Measurements from ENCODE around the gene CHMP4A.
A peak's percentile ranks its signal among the peaks of the same experiment; 100 is the strongest.
"Not testable (repeated sequence)": the region's sequence is repeated elsewhere in the genome, so short reads cannot be mapped to it uniquely, and the experiment has no call there.

Gene CHMP4A

GRCh38 chr14:24226473-24226872 lies 13.2 kb upstream of the CHMP4A start:
- no peak for DNase-seq (ENCODE audit: low read depth in 2 of 2, low spot score in 1 of 2)

DNA sequence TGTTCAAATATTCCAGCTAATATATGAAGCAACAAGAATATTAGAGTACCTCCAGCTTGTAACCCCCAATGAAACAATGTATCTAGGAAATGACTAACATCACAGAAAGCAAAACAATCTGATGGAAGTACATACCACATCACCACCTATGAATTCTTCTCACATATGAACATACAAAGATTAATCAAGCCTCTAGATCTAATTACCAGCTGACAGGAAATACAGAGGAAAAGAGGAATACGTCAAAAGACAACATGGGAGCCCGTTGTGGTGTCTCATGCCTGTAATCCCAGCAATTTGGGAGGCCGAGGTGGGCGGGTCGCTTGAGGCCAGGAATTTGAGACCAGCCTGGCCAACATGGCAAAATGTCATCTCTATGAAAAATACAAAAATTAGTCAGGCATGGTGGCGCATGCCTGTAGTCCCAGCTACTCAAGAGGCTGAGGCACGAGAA lies 11.4 kb upstream of the CHMP4A start:
- no peak for DNase-seq (ENCODE audit: low read depth in 2 of 2, low spot score in 1 of 2)

DNA sequence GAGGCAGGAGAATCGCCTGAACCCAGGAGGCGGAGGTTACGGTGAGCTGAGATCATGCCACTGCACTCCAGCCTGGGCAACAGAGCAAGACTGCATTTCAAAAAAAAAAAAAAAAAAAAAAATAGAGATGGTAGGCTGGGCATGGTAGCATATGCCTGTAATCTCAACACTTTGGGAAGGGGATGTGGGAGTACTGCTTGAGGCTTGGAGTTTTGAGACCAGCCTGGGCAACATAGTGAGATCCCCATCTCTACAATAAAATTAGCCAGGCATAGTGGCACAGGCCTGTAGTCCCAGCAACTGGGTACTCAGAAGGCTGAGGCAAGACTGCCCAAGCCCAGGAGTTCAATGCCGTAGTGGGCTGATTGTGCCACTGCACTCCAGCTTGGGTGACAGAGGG lies 9.7 kb upstream of the CHMP4A start:
- DNase-seq (ENCODE audit: low read depth in 2 of 2, low spot score in 1 of 2): not testable (repeated sequence)

- DNase-seq (ENCODE audit: low read depth in 2 of 2, low spot score in 1 of 2): no peak
These were observed 6.2 kb upstream of the CHMP4A start for GRCh38 chr14:24219521-24219920.

DNA sequence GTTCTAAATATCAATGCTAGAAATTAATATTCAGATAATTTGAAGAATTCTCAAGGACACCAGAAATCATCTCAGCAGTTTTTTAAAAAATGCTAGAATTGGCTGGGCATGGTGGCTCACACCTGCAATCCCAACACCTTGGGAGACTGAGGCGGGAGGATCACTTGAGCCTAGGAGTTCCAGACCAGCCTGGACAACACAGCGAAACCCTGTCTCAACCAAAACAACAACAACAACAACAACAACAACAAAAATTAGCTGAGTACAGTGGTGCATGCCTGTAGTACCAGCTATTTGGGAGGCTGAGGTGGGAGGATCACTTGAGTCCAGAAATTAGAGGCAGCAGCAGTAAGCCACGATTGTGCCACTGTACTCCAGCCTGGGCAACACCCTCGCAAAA lies 5.8 kb upstream of the CHMP4A start:
- no peak for DNase-seq (ENCODE audit: low read depth in 2 of 2, low spot score in 1 of 2)

GRCh38 chr14:24216876-24217275 lies 3.6 kb upstream of the CHMP4A start:
- not testable (repeated sequence) for DNase-seq (ENCODE audit: low read depth in 2 of 2, low spot score in 1 of 2)

DNA sequence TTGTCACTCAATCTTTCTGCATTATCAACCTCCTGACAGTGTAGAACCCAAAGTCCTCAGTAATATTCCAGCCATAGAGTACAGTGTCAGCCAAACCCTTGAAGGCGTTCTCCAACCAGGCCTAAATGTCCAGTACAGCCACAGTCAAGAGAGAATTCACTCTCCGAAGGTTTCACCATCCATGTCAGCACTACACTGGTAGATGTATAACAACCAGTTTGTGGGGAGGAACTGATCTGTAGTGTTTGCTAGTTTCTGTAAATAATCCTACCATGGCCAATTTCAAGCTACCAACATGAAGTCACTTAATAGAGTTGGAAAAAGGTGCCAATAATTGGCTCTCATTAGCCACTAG lies 3.0 kb upstream of the CHMP4A start:
- DNase-seq (ENCODE audit: low read depth in 2 of 2, low spot score in 1 of 2): no peak

GRCh38 chr14:24215495-24216344 lies 2.4 kb upstream of the CHMP4A start, which contains the start of gene MDP1:
TSS of gene MDP1 (minus strand) at chr14:24216066. CDS start at chr14:24215955, 111 bp downstream.
- DNase-seq (ENCODE audit: low read depth in 2 of 2, low spot score in 1 of 2): peak; percentile 55 to 69

- DNase-seq (ENCODE audit: low read depth in 2 of 2, low spot score in 1 of 2): no peak
These were observed 776 bp upstream of the CHMP4A start for GRCh38 chr14:24213866-24214662.

DNA sequence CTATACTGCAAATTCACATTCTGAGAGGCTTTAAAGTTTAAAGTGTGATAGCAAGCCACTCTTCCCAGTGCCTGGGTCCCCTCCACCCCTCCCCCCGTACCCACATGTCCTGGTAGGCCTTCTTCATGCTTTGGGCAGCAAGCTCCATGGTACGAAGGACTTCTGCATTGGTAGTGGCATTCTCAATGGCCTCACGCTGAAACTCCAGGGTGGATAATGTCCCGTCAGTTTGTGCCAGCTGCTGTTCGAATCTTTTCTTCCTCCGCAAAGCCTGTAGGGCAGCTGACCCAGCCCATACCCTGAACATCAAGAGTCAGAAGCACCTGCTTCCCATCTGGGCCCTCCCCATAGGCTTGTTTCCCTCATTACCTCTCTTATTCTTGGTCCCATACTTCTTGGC lies 2.0 kb downstream of the CHMP4A start:
- DNase-seq (ENCODE audit: low read depth in 2 of 2, low spot score in 1 of 2): no peak

- DNase-seq (ENCODE audit: low read depth in 2 of 2, low spot score in 1 of 2): no peak
These were observed 5.7 kb downstream of the CHMP4A start for GRCh38 chr14:24207625-24208024.

DNA sequence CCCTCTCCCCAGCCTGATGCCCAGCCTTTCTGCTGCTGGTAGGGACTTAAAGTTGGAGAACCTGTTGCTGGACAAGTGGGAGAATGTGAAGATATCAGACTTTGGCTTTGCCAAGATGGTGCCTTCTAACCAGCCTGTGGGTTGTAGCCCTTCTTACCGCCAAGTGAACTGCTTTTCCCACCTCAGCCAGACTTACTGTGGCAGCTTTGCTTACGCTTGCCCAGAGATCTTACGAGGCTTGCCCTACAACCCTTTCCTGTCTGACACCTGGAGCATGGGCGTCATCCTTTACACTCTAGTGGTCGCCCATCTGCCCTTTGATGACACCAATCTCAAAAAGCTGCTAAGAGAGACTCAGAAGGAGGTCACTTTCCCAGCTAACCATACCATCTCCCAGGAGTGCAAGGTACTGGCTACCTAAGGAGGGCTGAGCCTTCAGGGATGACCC lies 6.2 kb downstream of the CHMP4A start:
- DNase-seq (ENCODE audit: low read depth in 2 of 2, low spot score in 1 of 2): no peak

GRCh38 chr14:24206260-24207103 lies 6.8 kb downstream of the CHMP4A start:
- no peak for DNase-seq (ENCODE audit: low read depth in 2 of 2, low spot score in 1 of 2)

- no peak for DNase-seq (ENCODE audit: low read depth in 2 of 2, low spot score in 1 of 2)
These were observed 8.8 kb downstream of the CHMP4A start for GRCh38 chr14:24204163-24205146.

- DNase-seq (ENCODE audit: low read depth in 2 of 2, low spot score in 1 of 2): not testable (repeated sequence)
These were observed 9.9 kb downstream of the CHMP4A start for GRCh38 chr14:24203249-24203886.

DNA sequence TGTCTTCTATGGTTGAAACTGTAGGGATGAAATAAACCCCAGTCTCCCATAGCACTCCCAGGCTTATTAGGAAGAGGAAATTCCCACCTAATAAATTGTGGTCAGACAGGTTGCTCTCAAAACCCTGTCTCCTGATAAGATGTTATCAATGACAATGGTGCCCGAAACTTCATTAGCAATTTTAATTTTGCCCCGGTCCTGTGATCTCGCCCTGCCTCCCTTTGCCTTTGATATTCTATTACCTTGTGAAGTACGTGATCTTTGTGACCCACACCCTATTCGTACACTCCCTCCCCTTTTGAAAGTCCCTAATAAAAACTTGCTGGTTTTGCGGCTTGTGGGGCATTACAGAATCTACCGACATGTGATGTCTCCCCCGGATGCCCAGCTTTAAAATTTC lies 10.8 kb downstream of the CHMP4A start:
- not testable (repeated sequence) for DNase-seq (ENCODE audit: low read depth in 2 of 2, low spot score in 1 of 2)

- no peak for DNase-seq (ENCODE audit: low read depth in 2 of 2, low spot score in 1 of 2)
These were observed 14.3 kb downstream of the CHMP4A start for GRCh38 chr14:24198814-24199524.

- DNase-seq (ENCODE audit: low read depth in 2 of 2, low spot score in 1 of 2): no peak
These were observed 16.2 kb downstream of the CHMP4A start for GRCh38 chr14:24197056-24197450.

Data from stimulated activated CD8-positive, alpha-beta memory T cell treated with anti-CD3 and anti-CD28 coated beads, Interleukin-4, amount 100 ng/mL, for 4 hours (primary cell).